CD8-positive, alpha-beta memory T cell (primary cell): Measurements from ENCODE around the gene PDHB. TPM values are rescaled to one million over a fixed set of nuclear protein-coding genes. Genes with fewer than 3 reads are reported as not detected.

Experiments
- CTCF ChIA-PET: fragments of 350-600 bp; sonication (Branson Sonifier 250); formaldehyde crosslinking; loops from one replicate; lab custom pipeline; 2021; ENCODE audit warnings: antibody characterized with exemption; lab: Charles Lee
- POLR2A ChIA-PET: fragments of 350-600 bp; sonication (Branson Sonifier 250); formaldehyde crosslinking; loops from one replicate; lab custom pipeline; 2021; ENCODE audit warnings: antibody characterized with exemption; lab: Charles Lee
- DNase-seq, 5 donors: peaks; one replicate each; pipeline versions ENCODE4 v3.0.0 to v3.0.0-alpha.2; 2020 to 2022; ENCODE audit warnings: mixed read lengths in 1 of 5
- H3K27ac ChIP-seq: one replicate; pipeline ENCODE4 v1.7.0; 2013; ENCODE audit warnings: low read depth, mild to moderate bottlenecking, low read length, moderate library complexity
- H3K27me3 ChIP-seq: 2 replicates; pipeline ENCODE4 v1.7.0; 2013; ENCODE audit warnings: low read length, mild to moderate bottlenecking; ENCODE audit not compliant: insufficient read depth, poor library complexity, severe bottlenecking
- H3K36me3 ChIP-seq: 2 replicates; pipeline ENCODE4 v1.7.0; 2013; ENCODE audit warnings: mild to moderate bottlenecking, low read length, moderate library complexity; ENCODE audit not compliant: insufficient read depth
- H3K4me1 ChIP-seq: 2 replicates; pipeline ENCODE4 v1.7.0; 2013; ENCODE audit warnings: mild to moderate bottlenecking, low read length, moderate library complexity; ENCODE audit not compliant: insufficient read depth
- H3K4me3 ChIP-seq: 2 replicates; pipeline ENCODE4 v1.7.0; 2013; ENCODE audit warnings: mild to moderate bottlenecking, low read length
- H3K9me3 ChIP-seq: 2 replicates; pipeline ENCODE4 v1.7.0; 2013; ENCODE audit warnings: mild to moderate bottlenecking, low read length
- H3K27ac Mint-ChIP-seq, 8 donors: one replicate each; pipeline ENCODE4 v1.8.0; 2020 to 2021; ENCODE audit warnings: mixed read lengths in 8 of 8, mild to moderate bottlenecking in 6 of 8, inconsistent platforms in 3 of 8, moderate library complexity in 3 of 8
- H3K27me3 Mint-ChIP-seq, 2 donors: one replicate each; pipeline ENCODE4 v1.8.0; 2020 to 2021; ENCODE audit warnings: mixed read lengths in 2 of 2, mild to moderate bottlenecking in 1 of 2, moderate library complexity in 1 of 2
- H3K36me3 Mint-ChIP-seq, 3 donors: one replicate each; pipeline ENCODE4 v1.8.0; 2020 to 2021; ENCODE audit warnings: mixed read lengths in 3 of 3, inconsistent platforms in 1 of 3, mild to moderate bottlenecking in 1 of 3
- H3K4me1 Mint-ChIP-seq, 3 donors: one replicate each; pipeline ENCODE4 v1.8.0; 2020 to 2021; ENCODE audit warnings: mixed read lengths in 3 of 3, inconsistent platforms in 1 of 3, mild to moderate bottlenecking in 1 of 3
- H3K4me3 Mint-ChIP-seq, 7 donors: one replicate each; pipeline ENCODE4 v1.8.0; 2020 to 2021; ENCODE audit warnings: mixed read lengths in 7 of 7, mild to moderate bottlenecking in 6 of 7, moderate library complexity in 4 of 7, inconsistent platforms in 2 of 7
- H3K9me3 Mint-ChIP-seq, 5 donors: one replicate each; pipeline ENCODE4 v1.8.0; 2020 to 2022; ENCODE audit warnings: mixed read lengths in 5 of 5, mild to moderate bottlenecking in 3 of 5, moderate library complexity in 2 of 5, inconsistent platforms in 1 of 5
- polyA plus RNA-seq: library from polyadenylated mRNA; unstranded; fragments of 300-500 nt; fragmentation: Illumina TruSeq; gene quantifications from one replicate; pipeline ENCODE4 v1.2.3, GENCODE V29; 2021
- total RNA-seq, 2 experiments: library from RNA; stranded (reverse); gene quantifications; one replicate each; pipeline ENCODE4 v1.2.3, GENCODE V29; 2021

Gene PDHB
- total RNA-seq (10 to 100 TPM; 64.2 to 64.8 TPM), polyA plus RNA-seq (91.2 TPM)

- peaks cover 32% of the 10 kb centered on the region for H3K36me3 ChIP-seq
- no peaks in the 10 kb centered on the region for H3K27me3 ChIP-seq
- H3K4me3 ChIP-seq = peak within 1 kb of the TSS; percentile 80
- Mint-ChIP-seq H3K4me3 (peak within 1 kb of the TSS; percentile 91 to 98 (median 93)), H3K9me3 (no peaks in the 10 kb centered on the region), H3K36me3 (peaks cover 0 to 40% (median 5%) of the 10 kb centered on the region in 3 donors), H3K4me1 (peaks cover 15 to 33% (median 26%) of the 10 kb centered on the region in 3 donors), H3K27ac (peak within 1 kb of the TSS; percentile 92 to 98 (median 94)), H3K27me3 (peaks cover 0 to 2% of the 10 kb centered on the region in 2 donors)
- H3K27ac ChIP-seq = peak within 1 kb of the TSS; percentile 82
- ChIA-PET POLR2A (interaction anchor here (1.1 to 1.2 kb wide), 3 partner anchors 13 to 127 kb away, joined by 4 to 12 read pairs (median 4); partner anchors contain the start of genes HTD2 and RPP14), CTCF (interaction anchor here (0.6 to 2.7 kb wide), 11 partner anchors 11 to 127 kb away, joined by 3 to 11 read pairs (median 3); partner anchors contain the start of genes HTD2, KCTD6 and RPP14)
- no peaks in the 10 kb centered on the region for H3K9me3 ChIP-seq
- peaks cover 20% of the 10 kb centered on the region for H3K4me1 ChIP-seq
- peak; percentile 83 to 92 (median 88) for DNase-seq
Observed at GRCh38 chr3:58433400-58434167, at the start of gene PDHB. TSS of gene PDHB (minus strand) at chr3:58433832. CDS start at chr3:58433809, 23 bp downstream.

- Mint-ChIP-seq H3K4me1 (peaks cover 13 to 15% (median 14%) of the 10 kb centered on the region in 3 donors), H3K9me3 (no peaks in the 10 kb centered on the region), H3K27ac (peak overlapping the region in 1 of 8 donors; percentile 17), H3K27me3 (peaks cover 3 to 6% of the 10 kb centered on the region in 2 donors), H3K36me3 (peaks cover 0 to 3% (median 0%) of the 10 kb centered on the region in 3 donors), H3K4me3 (no peak overlapping the region)
- no peak overlapping the region for H3K4me3 ChIP-seq
- ChIA-PET POLR2A (no interaction called here), CTCF (interaction anchor here (0.8 to 3.3 kb wide), 5 partner anchors 9 to 177 kb away, joined by 3 to 11 read pairs (median 4); partner anchors contain the start of genes HTD2, KCTD6, PXK and RPP14)
- H3K9me3 ChIP-seq = no peaks in the 10 kb centered on the region
- no peaks in the 10 kb centered on the region for H3K4me1 ChIP-seq
- H3K36me3 ChIP-seq = no peaks in the 10 kb centered on the region
- H3K27ac ChIP-seq = no peak overlapping the region
- H3K27me3 ChIP-seq = no peaks in the 10 kb centered on the region
- DNase-seq = no peak
Observed at GRCh38 chr3:58482917-58483636, 49.4 kb upstream of the PDHB start.

GRCh38 chr3:58480309-58480708, 46.7 kb upstream of the PDHB start:
- Mint-ChIP-seq H3K27me3 (peaks cover 3 to 6% of the 10 kb centered on the region in 2 donors), H3K4me1 (peaks cover 1 to 2% (median 2%) of the 10 kb centered on the region in 3 donors), H3K36me3 (peaks cover 0 to 3% (median 0%) of the 10 kb centered on the region in 3 donors), H3K9me3 (no peaks in the 10 kb centered on the region), H3K27ac (no peak overlapping the region), H3K4me3 (no peak overlapping the region)
- no peaks in the 10 kb centered on the region for H3K27me3 ChIP-seq
- H3K4me1 ChIP-seq = no peaks in the 10 kb centered on the region
- no peak for DNase-seq
- no peak overlapping the region for H3K27ac ChIP-seq
- no peaks in the 10 kb centered on the region for H3K9me3 ChIP-seq
- ChIA-PET CTCF (interaction anchor here (1.6 to 1.8 kb wide), 2 partner anchors 11 to 17 kb away, joined by 5 to 7 read pairs; partner anchors contain the start of gene KCTD6), POLR2A (no interaction called here)
- no peaks in the 10 kb centered on the region for H3K36me3 ChIP-seq
- H3K4me3 ChIP-seq = no peak overlapping the region

- H3K4me1 ChIP-seq = peaks cover 4% of the 10 kb centered on the region
- no peak overlapping the region for H3K27ac ChIP-seq
- POLR2A ChIA-PET = no interaction called here
- H3K27me3 ChIP-seq = no peaks in the 10 kb centered on the region
- no peak overlapping the region for H3K4me3 ChIP-seq
- H3K36me3 ChIP-seq = no peaks in the 10 kb centered on the region
- H3K4me3 Mint-ChIP-seq = no peak overlapping the region
- H3K27ac Mint-ChIP-seq = peak overlapping the region in 1 of 8 donors; percentile 45
- peaks cover 13 to 17% (median 16%) of the 10 kb centered on the region in 3 donors for H3K4me1 Mint-ChIP-seq
- no peaks in the 10 kb centered on the region for H3K9me3 Mint-ChIP-seq
- H3K9me3 ChIP-seq = no peaks in the 10 kb centered on the region
- CTCF ChIA-PET = interaction anchor here (1.8 kb wide), 1 partner anchor 13 kb away, joined by 7 read pairs; the partner anchor contains the start of gene KCTD6
- peaks cover 0 to 3% (median 0%) of the 10 kb centered on the region in 3 donors for H3K36me3 Mint-ChIP-seq
- DNase-seq = no peak
- peaks cover 0 to 6% of the 10 kb centered on the region in 2 donors for H3K27me3 Mint-ChIP-seq
Observed at GRCh38 chr3:58478781-58479180, 45.1 kb upstream of the PDHB start.

- ChIA-PET POLR2A (no interaction called here), CTCF (interaction anchor here (1.2 to 7.1 kb wide), 3 partner anchors 12 to 169 kb away, joined by 3 to 57 read pairs (median 4); partner anchors contain the start of genes HTD2, KCTD6 and RPP14)
- H3K9me3 Mint-ChIP-seq = no peaks in the 10 kb centered on the region
- Histone ChIP-seq H3K9me3 (no peaks in the 10 kb centered on the region), H3K36me3 (no peaks in the 10 kb centered on the region), H3K27me3 (no peaks in the 10 kb centered on the region), H3K4me3 (no peak overlapping the region), H3K4me1 (peaks cover 26% of the 10 kb centered on the region), H3K27ac (no peak overlapping the region)
- peaks cover 44 to 50% (median 48%) of the 10 kb centered on the region in 3 donors for H3K4me1 Mint-ChIP-seq
- H3K36me3 Mint-ChIP-seq = peaks cover 0 to 3% (median 0%) of the 10 kb centered on the region in 3 donors
- peak overlapping the region in 6 of 8 donors; percentile 0 to 65 (median 28) for H3K27ac Mint-ChIP-seq
- no peaks in the 10 kb centered on the region for H3K27me3 Mint-ChIP-seq
- DNase-seq = no peak
- H3K4me3 Mint-ChIP-seq = peak overlapping the region in 1 of 7 donors; percentile 9
Observed at GRCh38 chr3:58474967-58475578, 41.4 kb upstream of the PDHB start.

GRCh38 chr3:58474348-58474911, 40.8 kb upstream of the PDHB start:
- ChIA-PET POLR2A (no interaction called here), CTCF (interaction anchor here (1.2 to 7.1 kb wide), 4 partner anchors 11 to 168 kb away, joined by 3 to 57 read pairs (median 7); partner anchors contain the start of genes HTD2, KCTD6 and RPP14)
- peak overlapping the region in 5 of 8 donors; percentile 17 to 80 (median 54) for H3K27ac Mint-ChIP-seq
- Histone ChIP-seq H3K4me1 (peaks cover 26% of the 10 kb centered on the region), H3K36me3 (no peaks in the 10 kb centered on the region), H3K27ac (no peak overlapping the region), H3K4me3 (no peak overlapping the region), H3K9me3 (no peaks in the 10 kb centered on the region), H3K27me3 (no peaks in the 10 kb centered on the region)
- no peaks in the 10 kb centered on the region for H3K27me3 Mint-ChIP-seq
- H3K4me3 Mint-ChIP-seq = no peak overlapping the region
- no peaks in the 10 kb centered on the region for H3K9me3 Mint-ChIP-seq
- H3K4me1 Mint-ChIP-seq = peaks cover 46 to 54% (median 48%) of the 10 kb centered on the region in 3 donors
- H3K36me3 Mint-ChIP-seq = peaks cover 0 to 3% (median 0%) of the 10 kb centered on the region in 3 donors
- DNase-seq = no peak

GRCh38 chr3:58473275-58473674, 39.6 kb upstream of the PDHB start:
- Histone ChIP-seq H3K4me1 (peaks cover 26% of the 10 kb centered on the region), H3K9me3 (no peaks in the 10 kb centered on the region), H3K4me3 (no peak overlapping the region), H3K27me3 (no peaks in the 10 kb centered on the region), H3K36me3 (no peaks in the 10 kb centered on the region), H3K27ac (no peak overlapping the region)
- no peaks in the 10 kb centered on the region for H3K27me3 Mint-ChIP-seq
- no peak for DNase-seq
- CTCF ChIA-PET = interaction anchor here (1.9 to 7.1 kb wide), 3 partner anchors 10 to 19 kb away, joined by 4 to 57 read pairs (median 10); partner anchors contain the start of gene KCTD6
- no peaks in the 10 kb centered on the region for H3K9me3 Mint-ChIP-seq
- peak overlapping the region in 5 of 8 donors; percentile 73 to 95 (median 83) for H3K27ac Mint-ChIP-seq
- POLR2A ChIA-PET = no interaction called here
- peaks cover 0 to 2% (median 0%) of the 10 kb centered on the region in 3 donors for H3K36me3 Mint-ChIP-seq
- H3K4me1 Mint-ChIP-seq = peaks cover 46 to 59% (median 48%) of the 10 kb centered on the region in 3 donors
- H3K4me3 Mint-ChIP-seq = peak overlapping the region in 2 of 7 donors; percentile 49 to 57
